ENCODE results near the gene DDX59.

The DDX59 gene

GRCh38 chr1:200669314-200670241 lies at the start of gene DDX59:
Gene DDX59, minus strand, starts transcription at chr1:200669907. Its CDS starts 3,167 bp downstream, at chr1:200666740.
- DNase-seq = peak; percentile 86 to 90

GRCh38 chr1:200714504-200715187 lies 44.9 kb upstream of the DDX59 start:
- DNase-seq = no peak

GRCh38 chr1:200710166-200710565 lies 40.5 kb upstream of the DDX59 start:
- DNase-seq = no peak

DNA sequence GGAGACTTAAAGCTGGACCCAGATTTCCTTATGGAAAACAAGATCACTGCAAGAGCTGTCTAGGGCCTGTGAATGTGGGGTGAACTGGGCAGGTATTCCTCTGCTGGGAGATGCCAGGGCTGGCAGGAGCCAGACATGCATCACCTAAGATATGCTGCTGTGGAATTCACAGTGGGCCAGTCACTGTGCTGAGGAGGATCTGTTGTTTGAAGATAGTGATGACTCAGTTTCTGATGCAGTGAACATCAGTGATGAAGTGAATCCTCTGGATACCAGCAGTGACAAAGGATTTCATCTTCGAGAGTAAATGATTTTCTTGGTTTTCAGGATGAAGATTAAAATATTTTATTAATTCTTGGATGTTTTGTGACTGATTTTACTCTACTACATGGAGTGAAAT lies 39.1 kb upstream of the DDX59 start:
- DNase-seq = no peak

- no peak for DNase-seq
Measured at GRCh38 chr1:200708161-200708560, 38.5 kb upstream of the DDX59 start.

- DNase-seq = no peak
Measured at GRCh38 chr1:200707116-200707515, 37.4 kb upstream of the DDX59 start.

DNA sequence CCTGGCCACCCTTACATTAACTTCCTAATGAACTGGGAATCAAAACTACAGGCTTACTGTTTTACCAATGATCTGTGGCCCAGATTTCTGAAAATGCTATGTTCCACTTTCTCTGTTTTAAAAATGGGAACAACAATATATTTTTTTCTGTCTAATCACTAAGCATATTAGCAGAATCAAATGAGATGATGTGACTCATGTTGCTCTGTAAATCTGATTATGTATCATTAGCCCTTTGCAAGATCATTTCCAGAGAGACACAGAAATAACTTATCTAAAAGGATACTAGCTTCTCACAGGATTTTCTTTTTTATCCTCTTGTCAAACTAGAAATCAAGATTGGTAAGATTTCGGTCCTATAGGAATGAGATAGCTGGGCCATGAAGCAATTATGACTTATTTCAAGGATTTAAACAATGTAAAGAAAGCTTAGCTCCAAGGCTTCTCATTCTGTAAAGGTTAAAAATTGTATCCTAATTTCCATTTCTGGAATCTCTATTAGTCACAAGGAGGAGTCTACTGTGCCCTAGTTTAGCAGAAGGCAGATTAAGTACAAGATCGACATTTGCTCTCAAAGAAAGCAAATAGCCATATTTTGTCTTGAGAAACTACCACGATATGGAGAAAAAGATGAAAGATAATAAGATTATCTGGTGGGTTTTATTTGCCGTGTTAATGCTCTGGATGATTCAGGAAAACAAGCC lies 36.6 kb upstream of the DDX59 start:
- DNase-seq = no peak

DNA sequence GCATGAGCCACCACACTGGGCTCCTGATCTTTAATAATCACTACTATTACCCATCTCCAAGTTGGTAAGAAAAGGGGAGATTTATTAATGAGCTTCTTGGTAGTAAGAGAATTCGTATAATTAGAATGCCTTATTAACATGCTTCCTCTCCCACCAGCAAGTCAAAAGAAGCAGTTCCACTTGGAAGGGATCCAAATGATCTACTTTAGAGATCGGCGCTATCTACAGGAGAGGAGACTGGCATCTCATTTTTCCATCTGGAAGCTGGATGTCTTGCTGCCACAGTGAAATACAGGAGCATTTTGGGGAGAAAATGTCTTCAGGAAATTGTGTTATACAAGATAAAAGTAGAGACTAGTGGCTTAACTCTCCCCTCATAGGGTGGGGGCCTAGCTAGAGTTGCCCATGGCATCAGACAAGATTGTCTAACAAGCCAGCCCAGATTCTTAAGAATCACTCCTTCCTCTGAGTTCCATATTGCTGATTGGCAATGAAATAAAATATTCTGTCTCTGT lies 35.3 kb upstream of the DDX59 start:
- DNase-seq = no peak

DNA sequence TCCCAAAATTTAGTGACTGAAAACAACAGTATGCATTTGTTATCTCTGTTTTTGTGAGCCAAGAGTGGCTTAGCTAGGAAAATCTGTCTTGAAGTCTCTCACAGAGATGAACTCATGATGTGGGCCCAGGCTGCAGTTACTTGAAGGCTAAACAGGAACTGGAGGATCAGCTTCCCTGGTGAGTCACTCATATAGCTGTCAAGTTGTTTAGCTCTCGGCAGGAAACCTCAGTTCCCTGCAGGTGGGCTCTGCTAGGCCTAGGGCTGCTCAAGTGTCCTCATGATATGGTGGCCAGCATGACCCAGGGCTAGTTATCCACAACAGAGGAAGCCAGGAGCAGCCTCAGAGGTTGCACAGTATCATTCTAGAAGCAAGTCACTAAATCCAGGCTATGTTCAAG lies 30.2 kb upstream of the DDX59 start:
- no peak for DNase-seq

DNA sequence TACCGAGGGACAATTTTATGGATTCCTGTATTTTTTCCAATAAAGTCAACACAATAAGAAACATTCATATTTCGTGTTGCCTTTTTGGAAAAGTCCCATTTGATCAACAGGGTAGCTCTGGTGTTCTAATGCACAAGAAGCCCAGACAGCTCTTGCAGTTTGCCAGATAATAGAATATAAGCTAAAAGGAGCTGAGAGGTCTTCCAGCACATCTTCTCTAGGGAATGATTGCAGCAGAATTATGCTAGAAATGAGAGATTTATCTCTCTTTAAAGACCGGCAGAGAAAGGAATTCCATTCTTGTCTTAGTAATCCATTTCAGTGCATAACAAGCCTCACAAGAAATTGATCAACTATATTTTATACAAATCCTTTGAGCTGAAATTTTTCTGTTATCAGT lies 25.0 kb upstream of the DDX59 start:
- DNase-seq = no peak

DNA sequence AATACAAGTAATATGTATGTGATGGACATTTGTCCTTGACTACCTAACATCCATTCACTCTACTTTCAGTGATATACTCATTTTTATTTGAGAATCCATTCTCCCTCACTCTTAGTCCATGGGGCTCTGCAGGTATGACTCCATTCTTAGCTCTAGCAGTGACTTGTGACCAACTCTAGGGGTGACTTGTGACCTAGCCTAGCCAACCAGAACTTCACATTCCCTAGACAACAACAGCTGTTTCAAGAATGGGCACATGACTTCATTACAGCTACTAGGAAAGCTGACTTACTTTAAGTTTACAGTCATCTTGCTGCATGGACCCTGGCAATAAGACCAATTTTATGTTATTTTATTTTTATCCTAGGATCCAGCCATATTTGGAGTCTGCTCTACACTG lies 23.6 kb upstream of the DDX59 start:
- no peak for DNase-seq

DNA sequence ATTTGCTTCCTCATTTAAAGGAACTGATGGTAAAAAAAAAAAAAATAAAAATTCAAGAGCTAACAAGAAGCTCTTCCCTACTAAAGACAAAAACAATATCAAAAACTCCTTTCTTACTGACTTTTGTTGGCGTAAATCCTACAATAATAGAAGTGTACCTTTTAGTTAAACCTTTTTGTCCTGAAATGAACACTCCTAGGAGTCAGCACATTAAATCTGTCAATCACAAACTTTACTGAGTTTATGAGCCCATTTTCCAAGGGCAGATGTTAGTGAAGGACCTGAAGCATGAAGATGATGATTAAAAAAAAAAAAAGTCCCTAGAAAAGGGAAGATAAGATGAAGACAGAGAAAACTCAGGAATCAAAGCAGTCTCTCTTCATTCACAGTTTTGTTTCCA lies 22.6 kb upstream of the DDX59 start:
- no peak for DNase-seq

DNA sequence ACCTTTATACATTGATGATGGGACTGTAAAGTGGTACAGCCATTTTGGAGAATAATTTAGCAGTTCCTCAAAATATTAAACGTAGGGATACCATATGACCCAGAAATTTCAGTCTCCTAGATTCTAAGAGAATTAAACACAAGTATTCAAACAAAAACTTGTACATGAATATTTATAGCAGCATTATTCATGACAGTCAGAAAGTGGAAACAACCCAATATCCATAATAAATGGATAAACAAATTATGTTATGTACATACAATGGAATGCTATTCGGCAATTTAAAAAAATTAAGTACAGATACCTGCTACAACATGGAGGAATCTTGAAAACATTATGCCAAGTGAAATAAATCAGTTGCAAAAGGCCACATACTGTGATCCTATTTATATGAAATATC lies 16.9 kb upstream of the DDX59 start:
- no peak for DNase-seq

DNA sequence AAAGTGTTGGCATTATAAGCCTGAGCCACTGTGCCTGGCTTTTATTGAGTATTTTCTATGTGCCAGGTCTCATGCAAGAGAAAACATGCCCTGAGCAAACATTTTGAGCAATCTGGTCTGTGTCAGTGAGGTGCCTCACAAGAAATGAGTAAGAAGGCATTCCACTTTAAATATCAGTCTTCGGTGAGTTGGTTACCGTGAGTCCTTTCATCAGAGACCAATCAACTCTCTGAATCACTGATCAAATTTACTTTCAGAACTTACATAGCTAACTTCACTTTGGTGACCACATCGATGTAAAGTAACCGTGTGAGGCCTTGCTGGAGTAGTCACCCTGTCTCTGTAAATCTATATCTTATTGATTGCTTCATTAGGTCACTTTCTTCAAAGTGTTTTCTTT lies 14.3 kb upstream of the DDX59 start:
- DNase-seq = no peak

GRCh38 chr1:200683298-200683697 lies 13.6 kb upstream of the DDX59 start:
- DNase-seq = no peak

- no peak for DNase-seq
Measured at GRCh38 chr1:200681231-200681630, 11.5 kb upstream of the DDX59 start.

DNA sequence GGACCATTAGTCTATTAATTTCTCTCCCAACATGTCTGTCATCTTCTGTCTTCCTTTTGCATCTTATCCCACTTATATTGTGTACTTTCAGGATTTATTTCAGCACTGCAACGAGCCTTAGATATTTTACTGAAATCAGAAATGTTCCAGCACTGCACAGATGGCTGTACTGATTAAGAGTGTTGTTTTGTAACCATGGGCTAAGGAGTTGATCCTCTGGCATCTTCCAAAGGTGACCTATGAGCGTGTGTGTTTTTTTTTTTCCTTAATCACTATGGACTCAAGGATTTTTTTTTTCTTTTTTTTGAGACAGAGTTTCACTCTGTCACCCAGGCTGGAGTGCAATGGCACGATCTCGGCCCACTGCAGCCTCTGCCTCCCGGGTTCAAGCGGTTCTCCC lies 7.1 kb upstream of the DDX59 start:
- no peak for DNase-seq

GRCh38 chr1:200675588-200675852 lies 5.8 kb upstream of the DDX59 start:
- DNase-seq = no peak

GRCh38 chr1:200674838-200675587 lies 5.3 kb upstream of the DDX59 start:
- no peak for DNase-seq

DNA sequence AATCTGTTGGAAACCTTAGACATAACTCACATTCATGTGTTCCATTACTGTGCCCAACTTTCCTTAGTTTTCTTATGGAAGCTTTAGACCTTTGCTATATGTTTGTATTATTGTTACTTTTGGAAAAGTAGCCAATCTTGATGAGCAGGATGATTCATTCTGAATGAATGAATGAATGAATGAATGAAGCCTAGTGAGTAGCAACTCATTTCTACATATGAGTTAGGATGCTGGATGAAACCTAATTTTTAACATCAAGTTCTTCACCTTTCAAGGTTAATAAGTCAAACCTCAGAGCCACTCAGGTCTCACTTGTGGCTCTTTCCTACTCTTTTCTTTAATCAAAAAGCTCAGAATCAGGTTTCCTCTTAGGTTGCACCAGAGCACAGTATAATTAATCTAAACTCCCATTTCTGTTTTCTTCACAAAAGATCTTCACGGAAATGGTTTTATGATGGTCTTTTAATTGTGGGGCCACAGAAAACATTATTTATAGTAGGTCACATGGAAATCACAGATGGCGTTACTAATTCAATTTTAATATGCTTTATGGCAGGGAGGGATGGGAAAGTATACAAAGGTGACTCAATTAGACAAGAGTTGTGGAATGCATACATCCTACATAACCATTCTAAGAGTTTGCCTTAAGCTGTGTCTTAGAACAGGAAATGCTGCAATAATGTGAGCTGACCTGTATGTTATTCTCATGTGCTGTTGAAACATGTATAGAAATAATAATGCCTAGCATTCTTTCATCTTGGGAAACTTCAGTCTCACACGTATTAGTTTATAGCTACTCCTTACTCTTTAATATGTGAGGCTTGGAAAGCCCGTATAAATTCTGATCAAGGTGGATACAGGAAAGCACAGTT lies 4.5 kb upstream of the DDX59 start:
- no peak for DNase-seq

- no peak for DNase-seq
Measured at GRCh38 chr1:200671235-200671786, 1.6 kb upstream of the DDX59 start.

Data from activated CD4-positive, alpha-beta T cell treated with anti-CD3 and anti-CD28 coated beads, Interleukin-2, amount 50 U/mL, for 4 hours (primary cell).